HUES64 (cell line): ENCODE data around the gene GRIK1.

Experiments
- H3K27ac ChIP-seq: 2 replicates; pipeline ENCODE4 v1.7.0; 2013; ENCODE audit warnings: low read depth, low read length, inconsistent platforms
- H3K27me3 ChIP-seq: 2 replicates; pipeline ENCODE4 v1.6.1; 2013; ENCODE audit warnings: mild to moderate bottlenecking, low read length; ENCODE audit not compliant: insufficient read depth
- H3K36me3 ChIP-seq: 2 replicates; pipeline ENCODE4 v1.6.1; 2013; ENCODE audit warnings: mild to moderate bottlenecking, low read length; ENCODE audit not compliant: insufficient read depth
- H3K4me1 ChIP-seq: 2 replicates; pipeline ENCODE4 v1.6.1; 2013; ENCODE audit warnings: mild to moderate bottlenecking, low read length, moderate library complexity; ENCODE audit not compliant: insufficient read depth
- H3K4me3 ChIP-seq: 2 replicates; pipeline ENCODE4 v1.5.1; 2013; ENCODE audit warnings: mild to moderate bottlenecking, low read length, moderate library complexity
- H3K9ac ChIP-seq: 2 replicates; pipeline ENCODE4 v1.6.1; 2013; ENCODE audit warnings: mild to moderate bottlenecking, low read depth, low read length
- H3K9me3 ChIP-seq: 2 replicates; pipeline ENCODE4 v1.6.1; 2013; ENCODE audit warnings: low read depth, low read length; ENCODE audit not compliant: insufficient read depth
- WGBS: fragments of 150-250, 120-280 bp; methylation state at CpG from one replicate; pipeline ENCODE4 v1.1.7; 2013; ENCODE audit warnings: missing lambda C conversion rate; 5-methylcytosine and 5-hydroxymethylcytosine counted together

GRIK1 gene

GRCh38 chr21:29568020-29568697, 371.6 kb downstream of the GRIK1 start:
- no peak overlapping the region for H3K4me3 ChIP-seq
- no peaks in the 10 kb centered on the region for H3K36me3 ChIP-seq
- no peak overlapping the region for H3K9ac ChIP-seq
- H3K27me3 ChIP-seq, result no peaks in the 10 kb centered on the region
- H3K4me1 ChIP-seq, result no peaks in the 10 kb centered on the region
- no peaks in the 10 kb centered on the region for H3K9me3 ChIP-seq
- no peak overlapping the region for H3K27ac ChIP-seq
- WGBS, result no CpG with 5 or more reads among the region's 1 CpG

- no peaks in the 10 kb centered on the region for H3K9me3 ChIP-seq
- no peaks in the 10 kb centered on the region for H3K4me1 ChIP-seq
- H3K9ac ChIP-seq, result no peak overlapping the region
- no peak overlapping the region for H3K4me3 ChIP-seq
- no peaks in the 10 kb centered on the region for H3K36me3 ChIP-seq
- WGBS, result 100% methylated on average over 1 of the region's 1 CpG
- no peaks in the 10 kb centered on the region for H3K27me3 ChIP-seq
- H3K27ac ChIP-seq, result no peak overlapping the region
These were observed 381.7 kb downstream of the GRIK1 start for GRCh38 chr21:29557931-29558725.

GRCh38 chr21:29557200-29557599, 382.6 kb downstream of the GRIK1 start:
- Histone ChIP-seq H3K36me3 (no peaks in the 10 kb centered on the region), H3K27ac (no peak overlapping the region), H3K27me3 (no peaks in the 10 kb centered on the region), H3K9me3 (no peaks in the 10 kb centered on the region), H3K4me3 (no peak overlapping the region), H3K9ac (no peak overlapping the region), H3K4me1 (no peaks in the 10 kb centered on the region)
- 88% methylated on average over 1 of the region's 1 CpG for WGBS

GRCh38 chr21:29555601-29556000, 384.2 kb downstream of the GRIK1 start:
- no peak overlapping the region for H3K27ac ChIP-seq
- H3K9ac ChIP-seq, result no peak overlapping the region
- no peaks in the 10 kb centered on the region for H3K4me1 ChIP-seq
- no peaks in the 10 kb centered on the region for H3K27me3 ChIP-seq
- WGBS, result 88% methylated on average over 2 of the region's 2 CpGs
- no peaks in the 10 kb centered on the region for H3K36me3 ChIP-seq
- no peaks in the 10 kb centered on the region for H3K9me3 ChIP-seq
- no peak overlapping the region for H3K4me3 ChIP-seq

- Histone ChIP-seq H3K27ac (no peak overlapping the region), H3K27me3 (no peaks in the 10 kb centered on the region), H3K9me3 (no peaks in the 10 kb centered on the region), H3K4me1 (no peaks in the 10 kb centered on the region), H3K36me3 (no peaks in the 10 kb centered on the region), H3K4me3 (no peak overlapping the region), H3K9ac (no peak overlapping the region)
- WGBS, result 94% methylated on average over 2 of the region's 2 CpGs
These were observed 389.6 kb downstream of the GRIK1 start for GRCh38 chr21:29550205-29550604.

- no peaks in the 10 kb centered on the region for H3K9me3 ChIP-seq
- no peak overlapping the region for H3K27ac ChIP-seq
- H3K36me3 ChIP-seq, result no peaks in the 10 kb centered on the region
- 88% methylated on average over 9 of the region's 9 CpGs for WGBS
- no peaks in the 10 kb centered on the region for H3K27me3 ChIP-seq
- no peak overlapping the region for H3K4me3 ChIP-seq
- no peak overlapping the region for H3K9ac ChIP-seq
- H3K4me1 ChIP-seq, result no peaks in the 10 kb centered on the region
These were observed 390.2 kb downstream of the GRIK1 start for GRCh38 chr21:29549614-29550013.

- Histone ChIP-seq H3K9ac (no peak overlapping the region), H3K9me3 (no peaks in the 10 kb centered on the region), H3K36me3 (no peaks in the 10 kb centered on the region), H3K27me3 (no peaks in the 10 kb centered on the region), H3K27ac (no peak overlapping the region), H3K4me3 (no peak overlapping the region), H3K4me1 (no peaks in the 10 kb centered on the region)
- WGBS, result 100% methylated on average over 1 of the region's 1 CpG
These were observed 391.8 kb downstream of the GRIK1 start for GRCh38 chr21:29547998-29548397.

GRCh38 chr21:29546071-29546470, 393.7 kb downstream of the GRIK1 start:
- no peaks in the 10 kb centered on the region for H3K27me3 ChIP-seq
- 99% methylated on average over 3 of the region's 3 CpGs for WGBS
- H3K36me3 ChIP-seq, result no peaks in the 10 kb centered on the region
- H3K4me1 ChIP-seq, result no peaks in the 10 kb centered on the region
- no peak overlapping the region for H3K27ac ChIP-seq
- no peaks in the 10 kb centered on the region for H3K9me3 ChIP-seq
- H3K4me3 ChIP-seq, result no peak overlapping the region
- H3K9ac ChIP-seq, result no peak overlapping the region

GRCh38 chr21:29540289-29540688, 399.5 kb downstream of the GRIK1 start:
- H3K27ac ChIP-seq, result no peak overlapping the region
- no peaks in the 10 kb centered on the region for H3K4me1 ChIP-seq
- H3K4me3 ChIP-seq, result no peak overlapping the region
- 92% methylated on average over 1 of the region's 1 CpG for WGBS
- H3K9ac ChIP-seq, result no peak overlapping the region
- no peaks in the 10 kb centered on the region for H3K36me3 ChIP-seq
- H3K9me3 ChIP-seq, result no peaks in the 10 kb centered on the region
- no peaks in the 10 kb centered on the region for H3K27me3 ChIP-seq

GRCh38 chr21:29538115-29538514, 401.7 kb downstream of the GRIK1 start:
- Histone ChIP-seq H3K4me3 (no peak overlapping the region), H3K4me1 (no peaks in the 10 kb centered on the region), H3K27me3 (no peaks in the 10 kb centered on the region), H3K36me3 (no peaks in the 10 kb centered on the region), H3K9ac (no peak overlapping the region), H3K9me3 (no peaks in the 10 kb centered on the region), H3K27ac (no peak overlapping the region)

- H3K4me1 ChIP-seq, result no peaks in the 10 kb centered on the region
These were observed 405.3 kb downstream of the GRIK1 start for GRCh38 chr21:29534448-29534847.

More at GRCh38 chr21:29534448-29534847, 405.3 kb downstream of the GRIK1 start:
- Histone ChIP-seq H3K9ac (no peak overlapping the region), H3K4me3 (no peak overlapping the region), H3K9me3 (no peaks in the 10 kb centered on the region), H3K36me3 (no peaks in the 10 kb centered on the region), H3K27me3 (no peaks in the 10 kb centered on the region), H3K27ac (no peak overlapping the region)
- 96% methylated on average over 2 of the region's 3 CpGs for WGBS
